HUES6 (cell line): ENCODE results near the gene SLC22A13.
"Not testable (repeated sequence)": the region's sequence is repeated elsewhere in the genome, so short reads cannot be mapped to it uniquely, and the experiment has no call there.

Experiments used
- H3K27ac ChIP-seq: 2 replicates; pipeline ENCODE4 v1.7.0; 2013; ENCODE audit warnings: low read depth, mild to moderate bottlenecking, low read length, inconsistent platforms
- H3K27me3 ChIP-seq: 2 replicates; pipeline ENCODE4 v1.6.1; 2013; ENCODE audit warnings: low read length; ENCODE audit not compliant: control insufficient read depth, insufficient read depth
- H3K36me3 ChIP-seq: 2 replicates; pipeline ENCODE4 v1.6.1; 2013; ENCODE audit warnings: low read length; ENCODE audit not compliant: control insufficient read depth, insufficient read depth
- H3K4me1 ChIP-seq: 2 replicates; pipeline ENCODE4 v1.6.1; 2013; ENCODE audit warnings: low read length; ENCODE audit not compliant: control insufficient read depth, insufficient read depth
- H3K4me3 ChIP-seq: 2 replicates; pipeline ENCODE4 v1.5.1; 2013; ENCODE audit warnings: low read depth, low read length
- H3K9ac ChIP-seq: one replicate; pipeline ENCODE4 v1.6.1; 2013; ENCODE audit warnings: mild to moderate bottlenecking, low read length
- H3K9me3 ChIP-seq: 2 replicates; pipeline ENCODE4 v1.6.1; 2013; ENCODE audit warnings: low read depth, low read length; ENCODE audit not compliant: control insufficient read depth, insufficient read depth

SLC22A13 gene

DNA sequence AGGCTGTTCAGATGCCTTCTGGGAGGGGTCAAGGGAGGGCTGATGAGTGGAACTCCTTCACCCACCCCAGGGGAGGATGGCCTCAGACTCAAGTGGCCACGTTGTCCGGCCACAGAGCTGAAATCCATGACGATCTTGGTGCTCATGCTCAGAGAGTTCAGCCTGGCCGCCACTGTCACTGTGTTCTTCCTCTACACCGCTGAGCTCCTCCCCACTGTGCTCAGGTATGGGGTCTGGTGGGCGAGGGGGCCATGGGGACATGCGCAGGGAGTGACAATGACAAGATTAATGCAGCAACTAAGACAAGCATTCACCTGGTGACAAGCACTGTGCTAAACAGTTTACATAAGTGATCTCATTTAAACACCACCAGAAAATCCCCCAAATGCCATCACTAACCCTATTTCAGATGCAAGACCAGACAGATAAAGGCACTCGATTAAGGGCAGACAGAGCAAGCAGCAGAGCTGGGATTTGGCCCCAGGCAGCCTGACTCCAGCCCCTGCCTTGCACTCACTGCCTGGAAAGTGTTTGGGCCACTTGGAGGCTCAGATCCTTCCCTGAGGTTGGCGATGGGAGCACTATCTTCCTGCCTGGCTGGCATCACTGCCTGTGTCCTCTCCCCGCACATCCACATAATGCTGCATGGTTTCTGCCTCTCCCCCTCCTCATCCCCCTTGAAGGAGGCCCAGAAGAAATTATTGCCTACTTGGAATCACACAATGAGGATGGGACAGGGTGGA is 50.0 kb downstream of the SLC22A13 start:
- Histone ChIP-seq H3K9ac (no peak overlapping the region), H3K4me1 (peaks cover 3% of the 10 kb centered on the region; the same call in 1 of the 2 replicates), H3K27me3 (no peaks in the 10 kb centered on the region), H3K4me3 (no peak overlapping the region), H3K36me3 (no peaks in the 10 kb centered on the region), H3K27ac (no peak overlapping the region), H3K9me3 (no peaks in the 10 kb centered on the region)

- no peaks in the 10 kb centered on the region for H3K36me3 ChIP-seq
- no peak overlapping the region for H3K9ac ChIP-seq
- no peak overlapping the region for H3K4me3 ChIP-seq
- H3K27ac ChIP-seq, result no peak overlapping the region
- peaks cover 3% of the 10 kb centered on the region; the same call in 1 of the 2 replicates for H3K4me1 ChIP-seq
- H3K9me3 ChIP-seq, result no peaks in the 10 kb centered on the region
- H3K27me3 ChIP-seq, result no peaks in the 10 kb centered on the region
Measured at GRCh38 chr3:38316356-38317191, 51.0 kb downstream of the SLC22A13 start.

GRCh38 chr3:38317192-38317759 is 51.7 kb downstream of the SLC22A13 start:
- Histone ChIP-seq H3K9me3 (no peaks in the 10 kb centered on the region), H3K27me3 (no peaks in the 10 kb centered on the region), H3K27ac (no peak overlapping the region), H3K36me3 (no peaks in the 10 kb centered on the region), H3K4me1 (peaks cover 3% of the 10 kb centered on the region; the same call in 1 of the 2 replicates), H3K4me3 (no peak overlapping the region), H3K9ac (no peak overlapping the region)

DNA sequence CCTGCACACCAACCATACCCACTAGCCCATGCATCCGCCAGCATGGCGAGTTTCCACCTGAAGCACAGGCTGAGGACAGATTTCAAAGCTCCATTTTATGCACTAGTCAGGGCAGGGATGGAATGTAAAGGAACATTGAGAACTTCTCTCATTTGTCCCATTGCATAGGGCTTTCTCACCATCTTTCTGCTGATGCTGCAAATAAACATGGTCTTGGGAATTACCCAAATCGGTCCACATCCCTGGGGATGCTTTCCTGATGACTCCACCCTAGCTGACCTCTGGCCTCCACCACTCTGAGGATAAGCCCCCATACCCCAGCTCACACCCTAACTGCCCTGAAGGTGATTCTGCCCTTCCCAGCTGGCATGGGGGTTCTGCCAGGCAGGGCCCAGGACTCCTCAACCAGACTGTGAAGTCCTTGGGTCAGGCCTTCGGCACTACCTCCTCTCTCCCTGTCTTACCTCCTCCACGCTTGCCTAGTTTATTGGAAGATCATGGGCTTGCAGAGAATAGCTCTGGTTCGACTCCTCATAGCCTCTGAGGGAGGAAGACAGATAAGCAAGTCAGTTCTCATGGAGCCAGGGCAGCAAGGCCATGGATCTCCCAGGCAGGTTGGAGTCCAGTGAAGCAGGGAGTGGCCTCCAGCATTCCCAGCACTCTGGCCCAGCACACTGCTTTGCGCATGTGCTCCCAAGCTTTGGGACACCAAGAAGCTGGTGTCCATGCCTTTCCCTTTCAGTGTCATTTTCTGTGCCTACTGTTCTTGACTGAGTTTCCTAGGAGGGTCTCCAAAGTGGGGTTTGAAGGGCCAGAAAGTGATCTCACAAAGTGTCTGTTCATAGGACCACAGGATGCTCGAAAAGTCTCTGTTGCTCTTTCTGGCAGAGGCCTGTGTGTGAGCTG is 53.4 kb downstream of the SLC22A13 start:
- Histone ChIP-seq H3K4me3 (no peak overlapping the region), H3K27me3 (no peaks in the 10 kb centered on the region), H3K9ac (no peak overlapping the region), H3K4me1 (peaks cover 3% of the 10 kb centered on the region; the same call in 1 of the 2 replicates), H3K9me3 (no peaks in the 10 kb centered on the region), H3K27ac (no peak overlapping the region), H3K36me3 (no peaks in the 10 kb centered on the region)

GRCh38 chr3:38320638-38321037 is 55.0 kb downstream of the SLC22A13 start:
- H3K4me1 ChIP-seq, H3K27me3 ChIP-seq, H3K4me3 ChIP-seq: not testable (repeated sequence)

DNA sequence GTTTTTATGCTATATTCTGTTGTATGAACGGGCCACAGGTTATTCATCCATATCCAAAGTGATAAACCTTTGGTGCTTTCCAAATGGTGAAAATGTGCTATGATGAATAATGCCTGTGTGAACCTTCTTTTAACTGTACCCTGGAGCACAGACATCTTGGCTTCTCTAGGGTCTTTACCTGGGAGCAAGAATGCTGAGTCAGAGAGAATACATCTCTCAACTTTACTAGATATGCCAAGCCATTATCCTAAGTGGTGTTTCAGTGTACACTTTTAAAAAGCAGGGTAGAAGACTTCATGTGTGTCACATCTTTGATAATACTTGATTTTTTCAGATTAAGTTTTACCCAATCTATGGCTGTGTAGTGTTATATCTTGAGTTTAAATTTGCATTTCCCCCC is 57.4 kb downstream of the SLC22A13 start:
- Histone ChIP-seq H3K27me3 (no peaks in the 10 kb centered on the region), H3K9me3 (0 out of 2 replicates have a peak, but pooled peaks cover 4% of the 10 kb centered on the region), H3K4me1 (no peaks in the 10 kb centered on the region), H3K27ac (no peak overlapping the region), H3K9ac (no peak overlapping the region), H3K36me3 (no peaks in the 10 kb centered on the region), H3K4me3 (no peak overlapping the region)

More at GRCh38 chr3:38320638-38321037, 55.0 kb downstream of the SLC22A13 start:
- not testable (repeated sequence) for H3K27ac ChIP-seq, H3K36me3 ChIP-seq, H3K9ac ChIP-seq, H3K9me3 ChIP-seq

- Histone ChIP-seq H3K27ac (no peak overlapping the region), H3K4me1 (no peaks in the 10 kb centered on the region), H3K9me3 (0 out of 2 replicates have a peak, but pooled peaks cover 4% of the 10 kb centered on the region), H3K9ac (no peak overlapping the region), H3K4me3 (no peak overlapping the region), H3K27me3 (no peaks in the 10 kb centered on the region), H3K36me3 (no peaks in the 10 kb centered on the region)
Measured at GRCh38 chr3:38325256-38325655, 59.6 kb downstream of the SLC22A13 start.

DNA sequence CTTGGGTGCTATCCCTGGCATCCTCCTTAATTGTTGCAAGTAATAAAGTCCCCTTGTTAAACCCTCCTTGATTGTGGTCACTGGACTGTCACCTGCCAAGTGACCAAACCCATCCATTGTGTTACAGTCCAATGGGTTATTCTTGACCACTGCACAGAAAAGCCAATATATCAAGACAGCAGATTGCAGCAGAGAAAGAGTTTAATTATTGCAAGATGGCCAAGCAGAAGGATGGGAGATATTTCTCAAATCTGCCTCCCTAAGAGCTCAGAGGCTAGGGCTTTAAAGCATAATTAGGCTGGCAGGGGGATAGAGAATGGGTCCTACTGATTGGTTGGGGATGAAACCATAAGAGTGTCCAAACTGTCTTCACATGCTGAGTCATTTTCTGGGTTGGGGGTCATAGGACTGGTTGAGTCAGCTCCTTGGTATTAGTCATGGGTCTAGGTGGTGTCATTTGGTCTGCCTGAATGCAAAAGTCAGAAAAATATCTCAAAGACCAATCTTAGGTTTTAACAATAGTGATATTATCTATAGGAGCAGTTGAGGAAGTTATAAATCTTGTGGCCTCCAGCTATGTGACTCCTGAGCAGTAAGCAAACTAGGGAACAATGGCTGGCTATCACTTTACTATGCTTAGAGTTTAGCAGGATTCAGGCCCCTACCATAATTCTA is 61.9 kb downstream of the SLC22A13 start:
- no peaks in the 10 kb centered on the region for H3K4me1 ChIP-seq
- no peak overlapping the region for H3K4me3 ChIP-seq
- H3K9me3 ChIP-seq, result 0 out of 2 replicates have a peak, but pooled peaks cover 4% of the 10 kb centered on the region
- H3K27me3 ChIP-seq, result no peaks in the 10 kb centered on the region
- no peak overlapping the region for H3K27ac ChIP-seq
- H3K36me3 ChIP-seq, result no peaks in the 10 kb centered on the region
- H3K9ac ChIP-seq, result no peak overlapping the region
